CD4-positive, CD25-positive, alpha-beta regulatory T cell (primary cell): ENCODE data around the gene TCEA3. TPM values are rescaled to one million over a fixed set of nuclear protein-coding genes. Genes with fewer than 3 reads are reported as not detected.

Experiments
- ATAC-seq, 2 donors: fragments of 150-1000 bp; cut with Tn5 transposase; one replicate each; pipeline ENCODE4 v1.10.0; 2021; ENCODE audit warnings: low read depth in 2 of 2, moderate number of reproducible peaks in 2 of 2, moderate library complexity in 1 of 2
- DNase-seq, 3 donors: peaks; one replicate each; pipeline versions ENCODE4 v3.0.0 to v3.0.0-alpha.2; 2012 to 2022; ENCODE audit warnings: mixed read lengths in 1 of 3
- H3K27ac ChIP-seq: one replicate; pipeline ENCODE4 v1.7.0; 2013; ENCODE audit warnings: mild to moderate bottlenecking, low read length; ENCODE audit not compliant: insufficient read depth, poor library complexity, severe bottlenecking
- H3K27me3 ChIP-seq: one replicate; pipeline ENCODE4 v1.7.0; 2013; ENCODE audit warnings: low read length; ENCODE audit not compliant: control insufficient read depth, insufficient read depth
- H3K36me3 ChIP-seq: one replicate; pipeline ENCODE4 v1.7.0; 2013; ENCODE audit warnings: mild to moderate bottlenecking, low read length, moderate library complexity; ENCODE audit not compliant: control insufficient read depth, insufficient read depth
- H3K4me1 ChIP-seq: 2 replicates; pipeline ENCODE4 v1.7.0; 2013; ENCODE audit warnings: mild to moderate bottlenecking, low read length; ENCODE audit not compliant: insufficient read depth, control insufficient read depth, poor library complexity, severe bottlenecking
- H3K4me3 ChIP-seq: one replicate; pipeline ENCODE4 v1.7.0; 2013; ENCODE audit warnings: low read depth, mild to moderate bottlenecking, low read length, moderate library complexity
- H3K9me3 ChIP-seq, 2 experiments: 1 replicate in 1 of 2; 2 replicates in 1 of 2; pipeline ENCODE4 v1.7.0; 2013; ENCODE audit warnings: low read length in 2 of 2, mild to moderate bottlenecking in 1 of 2, moderate library complexity in 1 of 2; ENCODE audit not compliant: control insufficient read depth in 2 of 2
- H3K27ac Mint-ChIP-seq, 3 donors: one replicate each; pipeline ENCODE4 v1.8.0; 2020 to 2022; ENCODE audit warnings: mild to moderate bottlenecking in 3 of 3, mixed read lengths in 3 of 3, moderate library complexity in 2 of 3
- H3K27me3 Mint-ChIP-seq: one replicate; pipeline ENCODE4 v1.8.0; 2022; ENCODE audit warnings: mild to moderate bottlenecking, mixed read lengths
- H3K36me3 Mint-ChIP-seq: one replicate; pipeline ENCODE4 v1.8.0; 2020; ENCODE audit warnings: mixed read lengths
- H3K4me1 Mint-ChIP-seq, 4 donors: one replicate each; pipeline ENCODE4 v1.8.0; 2020 to 2022; ENCODE audit warnings: mixed read lengths in 4 of 4, mild to moderate bottlenecking in 1 of 4
- H3K4me3 Mint-ChIP-seq, 4 donors: one replicate each; pipeline ENCODE4 v1.8.0; 2020 to 2022; ENCODE audit warnings: mild to moderate bottlenecking in 4 of 4, mixed read lengths in 4 of 4, moderate library complexity in 3 of 4
- H3K9me3 Mint-ChIP-seq, 7 donors: one replicate each; pipeline ENCODE4 v1.8.0; 2020 to 2022; ENCODE audit warnings: mixed read lengths in 7 of 7, mild to moderate bottlenecking in 3 of 7, moderate library complexity in 2 of 7
- polyA plus RNA-seq, 4 donors: library from polyadenylated mRNA; unstranded; fragments of 300-500 nt; fragmentation: Illumina TruSeq; gene quantifications; one replicate each; pipeline ENCODE4 v1.2.3, GENCODE V29; 2021
- total RNA-seq: library from RNA; stranded (reverse); gene quantifications from one replicate; pipeline ENCODE4 v1.2.3, GENCODE V29; 2022

TCEA3 gene
- total and polyA plus RNA-seq, 5 donors from 2014 or later, result 7.7 to 23.2 (median 8.5) TPM

- Histone ChIP-seq H3K36me3 (no peaks in the 10 kb centered on the region), H3K4me1 (no peaks in the 10 kb centered on the region), H3K9me3 (no peaks in the 10 kb centered on the region), H3K4me3 (no peak overlapping the region), H3K27ac (no peak overlapping the region), H3K27me3 (no peaks in the 10 kb centered on the region)
- Mint-ChIP-seq H3K4me1 (peaks cover 0 to 4% (median 0%) of the 10 kb centered on the region in 4 donors), H3K27me3 (no peaks in the 10 kb centered on the region), H3K36me3 (no peaks in the 10 kb centered on the region), H3K9me3 (peaks cover 0 to 1% (median 0%) of the 10 kb centered on the region in 7 donors), H3K4me3 (no peak overlapping the region), H3K27ac (no peak overlapping the region)
- no peak for ATAC-seq
- no peak for DNase-seq
Measured at GRCh38 chr1:23434260-23434775, 9.8 kb upstream of the TCEA3 start.

- Histone ChIP-seq H3K36me3 (no peaks in the 10 kb centered on the region), H3K27me3 (no peaks in the 10 kb centered on the region), H3K4me1 (no peaks in the 10 kb centered on the region), H3K9me3 (no peaks in the 10 kb centered on the region), H3K27ac (no peak overlapping the region), H3K4me3 (no peak overlapping the region)
- H3K4me1 Mint-ChIP-seq, result peaks cover 0 to 3% (median 0%) of the 10 kb centered on the region in 4 donors
- peaks cover 0 to 1% (median 0%) of the 10 kb centered on the region in 7 donors for H3K9me3 Mint-ChIP-seq
- H3K27me3 Mint-ChIP-seq, result peaks cover 11% of the 10 kb centered on the region
- H3K4me3 Mint-ChIP-seq, result no peak overlapping the region
- H3K27ac Mint-ChIP-seq, result no peak overlapping the region
- DNase-seq (no peak), ATAC-seq (no peak)
- H3K36me3 Mint-ChIP-seq, result no peaks in the 10 kb centered on the region
Measured at GRCh38 chr1:23433122-23433521, 8.6 kb upstream of the TCEA3 start.

GRCh38 chr1:23431431-23431830, 6.9 kb upstream of the TCEA3 start:
- H3K4me1 Mint-ChIP-seq, result peaks cover 0 to 1% (median 0%) of the 10 kb centered on the region in 4 donors
- H3K9me3 Mint-ChIP-seq, result peaks cover 0 to 1% (median 0%) of the 10 kb centered on the region in 7 donors

GRCh38 chr1:23430803-23431202, 6.3 kb upstream of the TCEA3 start:
- no peak overlapping the region for H3K27ac Mint-ChIP-seq
- ATAC-seq (no peak), DNase-seq (no peak)
- H3K9me3 Mint-ChIP-seq, result peaks cover 0 to 1% (median 0%) of the 10 kb centered on the region in 7 donors
- H3K36me3 ChIP-seq, result no peaks in the 10 kb centered on the region
- H3K27me3 Mint-ChIP-seq, result peaks cover 19% of the 10 kb centered on the region
- no peak overlapping the region for H3K27ac ChIP-seq
- no peaks in the 10 kb centered on the region for H3K4me1 ChIP-seq
- H3K4me1 Mint-ChIP-seq, result peaks cover 0 to 4% (median under 1%) of the 10 kb centered on the region in 4 donors
- H3K27me3 ChIP-seq, result peaks cover 3% of the 10 kb centered on the region
- H3K9me3 ChIP-seq, result no peaks in the 10 kb centered on the region
- no peak overlapping the region for H3K4me3 ChIP-seq
- no peaks in the 10 kb centered on the region for H3K36me3 Mint-ChIP-seq
- H3K4me3 Mint-ChIP-seq, result no peak overlapping the region

More at GRCh38 chr1:23431431-23431830, 6.9 kb upstream of the TCEA3 start:
- no peaks in the 10 kb centered on the region for H3K9me3 ChIP-seq
- Mint-ChIP-seq H3K27me3 (peaks cover 16% of the 10 kb centered on the region), H3K4me3 (no peak overlapping the region), H3K27ac (no peak overlapping the region), H3K36me3 (no peaks in the 10 kb centered on the region)
- no peaks in the 10 kb centered on the region for H3K4me1 ChIP-seq
- no peak for DNase-seq
- H3K36me3 ChIP-seq, result no peaks in the 10 kb centered on the region
- no peak for ATAC-seq
- H3K4me3 ChIP-seq, result no peak overlapping the region
- H3K27ac ChIP-seq, result no peak overlapping the region
- peaks cover under 1% of the 10 kb centered on the region for H3K27me3 ChIP-seq

- Histone ChIP-seq H3K9me3 (no peaks in the 10 kb centered on the region), H3K27me3 (peaks cover 4% of the 10 kb centered on the region), H3K27ac (no peak overlapping the region), H3K4me3 (no peak overlapping the region), H3K36me3 (no peaks in the 10 kb centered on the region), H3K4me1 (peaks cover 17% of the 10 kb centered on the region)
- no peak for DNase-seq
- H3K4me1 Mint-ChIP-seq, result peaks cover 0 to 14% (median under 1%) of the 10 kb centered on the region in 4 donors
- no peaks in the 10 kb centered on the region for H3K9me3 Mint-ChIP-seq
- ATAC-seq, result no peak
- H3K27ac Mint-ChIP-seq, result no peak overlapping the region
- H3K27me3 Mint-ChIP-seq, result peaks cover 31% of the 10 kb centered on the region
- no peak overlapping the region for H3K4me3 Mint-ChIP-seq
- H3K36me3 Mint-ChIP-seq, result no peaks in the 10 kb centered on the region
Measured at GRCh38 chr1:23428136-23428905, 3.8 kb upstream of the TCEA3 start.

GRCh38 chr1:23427550-23427949, 3.0 kb upstream of the TCEA3 start:
- Mint-ChIP-seq H3K4me1 (peaks cover 0 to 21% (median 2%) of the 10 kb centered on the region in 4 donors), H3K27ac (no peak overlapping the region), H3K27me3 (peaks cover 33% of the 10 kb centered on the region), H3K36me3 (no peaks in the 10 kb centered on the region), H3K4me3 (no peak overlapping the region), H3K9me3 (no peaks in the 10 kb centered on the region)
- ATAC-seq (no peak), DNase-seq (no peak)
- peaks cover 4% of the 10 kb centered on the region for H3K27me3 ChIP-seq
- no peaks in the 10 kb centered on the region for H3K36me3 ChIP-seq
- no peaks in the 10 kb centered on the region for H3K9me3 ChIP-seq
- peaks cover 24% of the 10 kb centered on the region for H3K4me1 ChIP-seq
- no peak overlapping the region for H3K27ac ChIP-seq
- H3K4me3 ChIP-seq, result no peak overlapping the region

GRCh38 chr1:23426828-23427227, 2.3 kb upstream of the TCEA3 start:
- no peaks in the 10 kb centered on the region for H3K36me3 Mint-ChIP-seq
- Histone ChIP-seq H3K4me3 (no peak overlapping the region), H3K27ac (no peak overlapping the region), H3K9me3 (no peaks in the 10 kb centered on the region), H3K27me3 (peaks cover 4% of the 10 kb centered on the region), H3K36me3 (no peaks in the 10 kb centered on the region), H3K4me1 (peaks cover 32% of the 10 kb centered on the region)
- H3K9me3 Mint-ChIP-seq, result no peaks in the 10 kb centered on the region
- peak overlapping the region in 1 of 3 donors; percentile 81 for H3K27ac Mint-ChIP-seq
- peaks cover 40% of the 10 kb centered on the region for H3K27me3 Mint-ChIP-seq
- peaks cover 0 to 29% (median 8%) of the 10 kb centered on the region in 4 donors for H3K4me1 Mint-ChIP-seq
- H3K4me3 Mint-ChIP-seq, result peak overlapping the region in 3 of 4 donors; percentile 14 to 73 (median 15)
- ATAC-seq (no peak), DNase-seq (no peak)

GRCh38 chr1:23425193-23425494, 596 bp upstream of the TCEA3 start:
- no peaks in the 10 kb centered on the region for H3K36me3 Mint-ChIP-seq
- Histone ChIP-seq H3K4me1 (peaks cover 33% of the 10 kb centered on the region), H3K4me3 (no peak overlapping the region), H3K27ac (no peak overlapping the region), H3K9me3 (no peaks in the 10 kb centered on the region), H3K27me3 (peaks cover 4% of the 10 kb centered on the region), H3K36me3 (no peaks in the 10 kb centered on the region)
- H3K27me3 Mint-ChIP-seq, result peaks cover 41% of the 10 kb centered on the region
- no peak for DNase-seq
- no peak overlapping the region for H3K27ac Mint-ChIP-seq
- H3K4me1 Mint-ChIP-seq, result peaks cover 0 to 36% (median 11%) of the 10 kb centered on the region in 4 donors
- ATAC-seq, result no peak
- no peaks in the 10 kb centered on the region for H3K9me3 Mint-ChIP-seq
- peak overlapping the region; percentile 53 to 87 (median 73) for H3K4me3 Mint-ChIP-seq
